Measurements from ENCODE around the gene MRTFA. TPM values are rescaled to one million over a fixed set of nuclear protein-coding genes. Genes with fewer than 3 reads are reported as not detected.

MRTFA gene
- polyA plus RNA-seq, 1 of the 3 experiments (the other 2 are of a cell fraction), result 5.8 TPM

DNA sequence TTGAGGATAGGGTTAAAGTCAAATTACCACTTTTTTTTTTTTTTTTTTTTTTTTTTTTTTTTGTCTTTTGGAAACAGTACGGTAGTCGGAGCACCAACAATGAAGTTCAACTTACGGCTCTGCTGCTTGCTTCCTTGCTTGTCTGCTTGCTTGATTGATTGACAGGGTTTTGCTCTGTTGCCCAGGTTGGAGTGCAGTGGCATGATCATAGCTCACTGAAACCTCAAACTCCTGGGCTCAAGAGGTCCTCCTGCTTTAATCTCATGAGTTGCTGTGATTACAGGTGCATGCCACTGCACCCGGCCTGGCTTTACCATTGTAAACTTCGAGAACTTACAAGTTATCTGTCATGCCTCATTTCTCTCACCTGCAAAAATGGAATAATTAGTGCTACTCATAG lies 260.4 kb downstream of the MRTFA start:
- CTCF ChIA-PET, result interaction anchor here (1.4 kb wide), 1 partner anchor 61 kb away, joined by 3 read pairs; no protein-coding TSS in a partner anchor
- peaks cover 21% of the 10 kb centered on the region for H3K79me2 ChIP-seq (ENCODE audit: insufficient read depth)

DNA sequence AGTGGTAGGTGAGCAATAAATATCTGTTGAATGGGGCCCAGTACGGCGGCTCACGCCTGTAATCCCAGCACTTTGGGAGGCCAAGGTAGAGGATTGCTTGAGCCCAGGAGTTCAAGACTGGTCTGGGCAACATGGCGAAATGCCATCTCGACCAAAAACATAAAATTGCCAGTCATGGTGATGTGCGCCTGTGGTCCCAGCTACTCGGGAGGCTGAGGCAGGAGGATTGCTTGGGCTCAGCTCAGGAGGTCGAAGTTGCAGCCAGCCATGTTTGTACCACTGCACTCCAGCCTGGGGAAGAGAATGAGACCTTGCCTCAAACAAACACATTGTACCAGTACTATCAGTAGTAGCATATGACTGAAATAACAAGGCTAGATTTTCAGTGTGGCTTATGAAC lies 262.0 kb downstream of the MRTFA start:
- Histone ChIP-seq H3K9me3 (no peaks in the 10 kb centered on the region), H3K4me2 (no peak overlapping the region), H3K36me3 (replicated peaks in 1 of 2; ENCODE audit: control insufficient read depth in 1 of 2, insufficient read depth in 2 of 2, low read length in 1 of 2) (no peaks in the 10 kb centered on the region), H3K79me2 (ENCODE audit: insufficient read depth) (peaks cover 19% of the 10 kb centered on the region), H3K9ac (no peak overlapping the region), H3F3A (replicated peaks; ENCODE audit: insufficient read depth) (peaks cover 3% of the 10 kb centered on the region), H3K27me3 (ENCODE audit: insufficient read depth) (no peaks in the 10 kb centered on the region), H2AFZ (ENCODE audit: low read depth) (no peak overlapping the region), H3K4me3 (ENCODE audit: low read depth in 2 of 2, low read length in 1 of 2) (no peak overlapping the region), H3K9me2 (no peaks in the 10 kb centered on the region), H3K27ac (ENCODE audit: low read depth in 2 of 2, low read length in 1 of 2) (no peak overlapping the region), H4K20me1 (ENCODE audit: insufficient read depth) (no peaks in the 10 kb centered on the region), H3K4me1 (ENCODE audit: control insufficient read depth in 1 of 2, insufficient read depth in 2 of 2, low read depth in 1 of 2, low read length in 1 of 2) (peaks cover 4 to 6% of the 10 kb centered on the region in 2 experiments; a peak in 3 of 4 replicates)
- TF ChIP-seq, protein P1, sequence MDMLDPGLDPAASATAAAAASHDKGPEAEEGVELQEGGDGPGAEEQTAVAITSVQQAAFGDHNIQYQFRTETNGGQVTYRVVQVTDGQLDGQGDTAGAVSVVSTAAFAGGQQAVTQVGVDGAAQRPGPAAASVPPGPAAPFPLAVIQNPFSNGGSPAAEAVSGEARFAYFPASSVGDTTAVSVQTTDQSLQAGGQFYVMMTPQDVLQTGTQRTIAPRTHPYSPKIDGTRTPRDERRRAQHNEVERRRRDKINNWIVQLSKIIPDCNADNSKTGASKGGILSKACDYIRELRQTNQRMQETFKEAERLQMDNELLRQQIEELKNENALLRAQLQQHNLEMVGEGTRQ (IDR thresholded peaks at IDR 0.05; ENCODE audit: borderline replicate concordance, low read depth, low read length), result no peak
- TF ChIP-seq, protein P2, sequence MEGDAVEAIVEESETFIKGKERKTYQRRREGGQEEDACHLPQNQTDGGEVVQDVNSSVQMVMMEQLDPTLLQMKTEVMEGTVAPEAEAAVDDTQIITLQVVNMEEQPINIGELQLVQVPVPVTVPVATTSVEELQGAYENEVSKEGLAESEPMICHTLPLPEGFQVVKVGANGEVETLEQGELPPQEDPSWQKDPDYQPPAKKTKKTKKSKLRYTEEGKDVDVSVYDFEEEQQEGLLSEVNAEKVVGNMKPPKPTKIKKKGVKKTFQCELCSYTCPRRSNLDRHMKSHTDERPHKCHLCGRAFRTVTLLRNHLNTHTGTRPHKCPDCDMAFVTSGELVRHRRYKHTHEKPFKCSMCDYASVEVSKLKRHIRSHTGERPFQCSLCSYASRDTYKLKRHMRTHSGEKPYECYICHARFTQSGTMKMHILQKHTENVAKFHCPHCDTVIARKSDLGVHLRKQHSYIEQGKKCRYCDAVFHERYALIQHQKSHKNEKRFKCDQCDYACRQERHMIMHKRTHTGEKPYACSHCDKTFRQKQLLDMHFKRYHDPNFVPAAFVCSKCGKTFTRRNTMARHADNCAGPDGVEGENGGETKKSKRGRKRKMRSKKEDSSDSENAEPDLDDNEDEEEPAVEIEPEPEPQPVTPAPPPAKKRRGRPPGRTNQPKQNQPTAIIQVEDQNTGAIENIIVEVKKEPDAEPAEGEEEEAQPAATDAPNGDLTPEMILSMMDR (IDR thresholded peaks at IDR 0.05), result no peak
- no peak for TF ChIP-seq RXRA (IDR thresholded peaks at IDR 0.05; ENCODE audit: borderline replicate concordance, low read depth)
- WGBS (ENCODE audit: low lambda C conversion rate), result 92% methylated on average over 4 of the region's 8 CpGs
- POLR2A ChIA-PET, result no interaction called here
- CTCF ChIA-PET, result interaction anchor here (0.9 kb wide), 1 partner anchor 271 kb away, joined by 3 read pairs; no protein-coding TSS in a partner anchor
- DNase-seq, result no peak

More for the DNA sequence above, 260.4 kb downstream of the MRTFA start:
- Histone ChIP-seq H3K36me3 (replicated peaks in 1 of 2; ENCODE audit: control insufficient read depth in 1 of 2, insufficient read depth in 2 of 2, low read length in 1 of 2) (no peaks in the 10 kb centered on the region), H2AFZ (ENCODE audit: low read depth) (no peak overlapping the region), H3K9me3 (no peaks in the 10 kb centered on the region), H3F3A (replicated peaks; ENCODE audit: insufficient read depth) (no peaks in the 10 kb centered on the region), H3K4me3 (ENCODE audit: low read depth in 2 of 2, low read length in 1 of 2) (no peak overlapping the region), H3K9ac (no peak overlapping the region), H3K27me3 (ENCODE audit: insufficient read depth) (no peaks in the 10 kb centered on the region), H3K27ac (ENCODE audit: low read depth in 2 of 2, low read length in 1 of 2) (no peak overlapping the region), H3K4me1 (ENCODE audit: control insufficient read depth in 1 of 2, insufficient read depth in 2 of 2, low read depth in 1 of 2, low read length in 1 of 2) (peaks cover 4 to 6% of the 10 kb centered on the region in 2 experiments; a peak in 3 of 4 replicates), H3K9me2 (no peaks in the 10 kb centered on the region), H4K20me1 (ENCODE audit: insufficient read depth) (no peaks in the 10 kb centered on the region), H3K4me2 (no peak overlapping the region)
- DNase-seq, result no peak
- TF ChIP-seq YY1 (IDR thresholded peaks at IDR 0.05; ENCODE audit: low read depth) (no peak), TCF12 (IDR thresholded peaks at IDR 0.05) (no peak), RAD21 (IDR thresholded peaks at IDR 0.05; ENCODE audit: low read length) (no peak), MXI1 (IDR thresholded peaks at IDR 0.05; ENCODE audit: low read depth, low read length) (no peak), CHD2 (IDR thresholded peaks at IDR 0.05; ENCODE audit: low read length, partially characterized antibody) (no peak), POLR2AphosphoS5 (IDR thresholded peaks at IDR 0.05; ENCODE audit: low read depth, low read length) (no peak), NRF1 (IDR thresholded peaks at IDR 0.05; ENCODE audit: low read depth, low read length) (no peak), SMC3 (IDR thresholded peaks at IDR 0.05; ENCODE audit: low read depth, low read length) (no peak)
- TF ChIP-seq, protein P3, sequence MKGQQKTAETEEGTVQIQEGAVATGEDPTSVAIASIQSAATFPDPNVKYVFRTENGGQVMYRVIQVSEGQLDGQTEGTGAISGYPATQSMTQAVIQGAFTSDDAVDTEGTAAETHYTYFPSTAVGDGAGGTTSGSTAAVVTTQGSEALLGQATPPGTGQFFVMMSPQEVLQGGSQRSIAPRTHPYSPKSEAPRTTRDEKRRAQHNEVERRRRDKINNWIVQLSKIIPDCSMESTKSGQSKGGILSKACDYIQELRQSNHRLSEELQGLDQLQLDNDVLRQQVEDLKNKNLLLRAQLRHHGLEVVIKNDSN (IDR thresholded peaks at IDR 0.05; ENCODE audit: borderline replicate concordance, low read depth), result no peak
- TF ChIP-seq, protein P4, sequence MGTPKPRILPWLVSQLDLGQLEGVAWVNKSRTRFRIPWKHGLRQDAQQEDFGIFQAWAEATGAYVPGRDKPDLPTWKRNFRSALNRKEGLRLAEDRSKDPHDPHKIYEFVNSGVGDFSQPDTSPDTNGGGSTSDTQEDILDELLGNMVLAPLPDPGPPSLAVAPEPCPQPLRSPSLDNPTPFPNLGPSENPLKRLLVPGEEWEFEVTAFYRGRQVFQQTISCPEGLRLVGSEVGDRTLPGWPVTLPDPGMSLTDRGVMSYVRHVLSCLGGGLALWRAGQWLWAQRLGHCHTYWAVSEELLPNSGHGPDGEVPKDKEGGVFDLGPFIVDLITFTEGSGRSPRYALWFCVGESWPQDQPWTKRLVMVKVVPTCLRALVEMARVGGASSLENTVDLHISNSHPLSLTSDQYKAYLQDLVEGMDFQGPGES (IDR thresholded peaks at IDR 0.05; ENCODE audit: low read depth, low read length), result no peak
- TF ChIP-seq, protein P5, sequence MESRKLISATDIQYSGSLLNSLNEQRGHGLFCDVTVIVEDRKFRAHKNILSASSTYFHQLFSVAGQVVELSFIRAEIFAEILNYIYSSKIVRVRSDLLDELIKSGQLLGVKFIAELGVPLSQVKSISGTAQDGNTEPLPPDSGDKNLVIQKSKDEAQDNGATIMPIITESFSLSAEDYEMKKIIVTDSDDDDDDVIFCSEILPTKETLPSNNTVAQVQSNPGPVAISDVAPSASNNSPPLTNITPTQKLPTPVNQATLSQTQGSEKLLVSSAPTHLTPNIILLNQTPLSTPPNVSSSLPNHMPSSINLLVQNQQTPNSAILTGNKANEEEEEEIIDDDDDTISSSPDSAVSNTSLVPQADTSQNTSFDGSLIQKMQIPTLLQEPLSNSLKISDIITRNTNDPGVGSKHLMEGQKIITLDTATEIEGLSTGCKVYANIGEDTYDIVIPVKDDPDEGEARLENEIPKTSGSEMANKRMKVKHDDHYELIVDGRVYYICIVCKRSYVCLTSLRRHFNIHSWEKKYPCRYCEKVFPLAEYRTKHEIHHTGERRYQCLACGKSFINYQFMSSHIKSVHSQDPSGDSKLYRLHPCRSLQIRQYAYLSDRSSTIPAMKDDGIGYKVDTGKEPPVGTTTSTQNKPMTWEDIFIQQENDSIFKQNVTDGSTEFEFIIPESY (IDR thresholded peaks at IDR 0.05; ENCODE audit: borderline replicate concordance, low read depth), result no peak
- 93% methylated on average over 5 of the region's 5 CpGs for WGBS (ENCODE audit: low lambda C conversion rate)
- POLR2A ChIA-PET, result no interaction called here

All from SK-N-SH (cell line).